Measurements from ENCODE around the gene NPIPA5. TPM values are rescaled to one million over a fixed set of nuclear protein-coding genes. Genes with fewer than 3 reads are reported as not detected.
A peak's percentile ranks its signal among the peaks of the same experiment; 100 is the strongest.
"Not testable (repeated sequence)": the region's sequence is repeated elsewhere in the genome, so short reads cannot be mapped to it uniquely, and the experiment has no call there.

The NPIPA5 gene
- polyA plus RNA-seq (ENCODE audit: insufficient read length in 3 of 3) = 10 to 100 TPM in 1 of 3 donors, 1 to 10 TPM in 2; 2.1 to 25.5 (median 2.2) TPM
- long read RNA-seq, donor 1 = 0 reads
- long read RNA-seq, donor 2 = 0 reads
- long read RNA-seq, donor 3 = 0 reads
- long read RNA-seq, donor 4 = 0 reads
- long read RNA-seq, donor 5 = 0 reads
- long read RNA-seq, donor 6 = 0 reads
- long read RNA-seq, donor 7 = 0 reads
- long read RNA-seq, donor 8 = 0 reads
- long read RNA-seq, donor 9 = 0 reads
- long read RNA-seq, donor 10 = 0 reads
- long read RNA-seq, donor 11 = 0 reads
- long read RNA-seq, donor 12 = 0 reads
- long read RNA-seq, donor 13 = 0 reads
- long read RNA-seq, donor 14 = 0 reads
- long read RNA-seq, donor 15 = 0 reads
- long read RNA-seq, donor 16 = 0 reads

GRCh38 chr16:15378194-15378593, at the start of gene NPIPA5:
TSS of gene NPIPA5 (minus strand) at chr16:15378294. CDS start at chr16:15378294, 0 bp downstream.
- not testable (repeated sequence) for DNase-seq

- peak; percentile 65 for DNase-seq
These were observed 49.6 kb upstream of the NPIPA5 start for GRCh38 chr16:15427648-15428239.

GRCh38 chr16:15426796-15427195, 48.7 kb upstream of the NPIPA5 start:
- no peak for DNase-seq

- no peak for DNase-seq
These were observed 47.8 kb upstream of the NPIPA5 start for GRCh38 chr16:15425861-15426260.

GRCh38 chr16:15422222-15422621, 44.1 kb upstream of the NPIPA5 start:
- no peak for DNase-seq

GRCh38 chr16:15421696-15422095, 43.6 kb upstream of the NPIPA5 start:
- DNase-seq = not testable (repeated sequence)

GRCh38 chr16:15418206-15418605, 40.1 kb upstream of the NPIPA5 start:
- DNase-seq = no peak

- DNase-seq = no peak
These were observed 39.1 kb upstream of the NPIPA5 start for GRCh38 chr16:15417197-15417596.

GRCh38 chr16:15415511-15415985, 37.5 kb upstream of the NPIPA5 start:
- no peak for DNase-seq

GRCh38 chr16:15409476-15409875, 31.4 kb upstream of the NPIPA5 start:
- not testable (repeated sequence) for DNase-seq

- DNase-seq = not testable (repeated sequence)
These were observed 29.7 kb upstream of the NPIPA5 start for GRCh38 chr16:15407756-15408155.

GRCh38 chr16:15404792-15405191, 26.7 kb upstream of the NPIPA5 start:
- DNase-seq = no peak

- not testable (repeated sequence) for DNase-seq
These were observed 26.0 kb upstream of the NPIPA5 start for GRCh38 chr16:15404091-15404490.

- no peak for DNase-seq
These were observed 25.4 kb upstream of the NPIPA5 start for GRCh38 chr16:15403392-15403995.

GRCh38 chr16:15401972-15402371, 23.9 kb upstream of the NPIPA5 start:
- no peak for DNase-seq

- DNase-seq = not testable (repeated sequence)
These were observed 22.2 kb upstream of the NPIPA5 start for GRCh38 chr16:15400314-15400713.

GRCh38 chr16:15399317-15399716, 21.2 kb upstream of the NPIPA5 start:
- DNase-seq = no peak

GRCh38 chr16:15398618-15399316, 20.7 kb upstream of the NPIPA5 start:
- DNase-seq = peak; percentile 43

GRCh38 chr16:15396948-15397594, 19.0 kb upstream of the NPIPA5 start:
- DNase-seq = no peak

- DNase-seq = not testable (repeated sequence)
These were observed 18.4 kb upstream of the NPIPA5 start for GRCh38 chr16:15396509-15396829.

- DNase-seq = peak; percentile 27
These were observed 17.8 kb upstream of the NPIPA5 start, which contains the start of gene MPV17L for GRCh38 chr16:15395631-15396508. TSS of gene MPV17L (plus strand) at chr16:15395754. CDS start at chr16:15395898, 144 bp downstream.
